Uterus (tissue), 2 donors: Measurements from ENCODE around the gene VAMP8.
"Not testable (repeated sequence)": the region's sequence is repeated elsewhere in the genome, so short reads cannot be mapped to it uniquely, and the experiment has no call there.

ENCODE experiments used
- POLR2A ChIP-seq, 2 donors: fragments of 450-650 bp; IDR thresholded peaks; one replicate each; pipeline ENCODE4 v1.6.1; 2016; ENCODE audit warnings: antibody characterized with exemption in 2 of 2, mild to moderate bottlenecking in 1 of 2, moderate library complexity in 1 of 2
- TF ChIP-seq, protein P1 (sequence below), 4 experiments: fragments of 200-600 bp in 2 of 4; fragments of 450-650 bp in 2 of 4; sonication (generic) in 2 of 4; IDR thresholded peaks; one replicate each; pipeline ENCODE4 v1.5.1; 2016 to 2019; ENCODE audit warnings: antibody characterized with exemption in 4 of 4, mild to moderate bottlenecking in 2 of 4, moderate library complexity in 1 of 4

GRCh38 chr2:85614757-85615156, 37.4 kb downstream of the VAMP8 start:
- TF ChIP-seq, protein P1, sequence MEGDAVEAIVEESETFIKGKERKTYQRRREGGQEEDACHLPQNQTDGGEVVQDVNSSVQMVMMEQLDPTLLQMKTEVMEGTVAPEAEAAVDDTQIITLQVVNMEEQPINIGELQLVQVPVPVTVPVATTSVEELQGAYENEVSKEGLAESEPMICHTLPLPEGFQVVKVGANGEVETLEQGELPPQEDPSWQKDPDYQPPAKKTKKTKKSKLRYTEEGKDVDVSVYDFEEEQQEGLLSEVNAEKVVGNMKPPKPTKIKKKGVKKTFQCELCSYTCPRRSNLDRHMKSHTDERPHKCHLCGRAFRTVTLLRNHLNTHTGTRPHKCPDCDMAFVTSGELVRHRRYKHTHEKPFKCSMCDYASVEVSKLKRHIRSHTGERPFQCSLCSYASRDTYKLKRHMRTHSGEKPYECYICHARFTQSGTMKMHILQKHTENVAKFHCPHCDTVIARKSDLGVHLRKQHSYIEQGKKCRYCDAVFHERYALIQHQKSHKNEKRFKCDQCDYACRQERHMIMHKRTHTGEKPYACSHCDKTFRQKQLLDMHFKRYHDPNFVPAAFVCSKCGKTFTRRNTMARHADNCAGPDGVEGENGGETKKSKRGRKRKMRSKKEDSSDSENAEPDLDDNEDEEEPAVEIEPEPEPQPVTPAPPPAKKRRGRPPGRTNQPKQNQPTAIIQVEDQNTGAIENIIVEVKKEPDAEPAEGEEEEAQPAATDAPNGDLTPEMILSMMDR (IDR thresholded peaks at IDR 0.05) = not testable (repeated sequence)
- not testable (repeated sequence) for TF ChIP-seq POLR2A (IDR thresholded peaks at IDR 0.05)
